DMS 273 (cell line): ENCODE data around the gene SMNDC1.

Experiments used
- DNase-seq: peaks from one replicate; lab custom pipeline; 2025; ENCODE audit not compliant: unreplicated experiment; lab: John Stamatoyannopoulos, UW

The SMNDC1 gene

GRCh38 chr10:110327262-110327914 lies 22.7 kb upstream of the SMNDC1 start:
- no peak for DNase-seq

DNA sequence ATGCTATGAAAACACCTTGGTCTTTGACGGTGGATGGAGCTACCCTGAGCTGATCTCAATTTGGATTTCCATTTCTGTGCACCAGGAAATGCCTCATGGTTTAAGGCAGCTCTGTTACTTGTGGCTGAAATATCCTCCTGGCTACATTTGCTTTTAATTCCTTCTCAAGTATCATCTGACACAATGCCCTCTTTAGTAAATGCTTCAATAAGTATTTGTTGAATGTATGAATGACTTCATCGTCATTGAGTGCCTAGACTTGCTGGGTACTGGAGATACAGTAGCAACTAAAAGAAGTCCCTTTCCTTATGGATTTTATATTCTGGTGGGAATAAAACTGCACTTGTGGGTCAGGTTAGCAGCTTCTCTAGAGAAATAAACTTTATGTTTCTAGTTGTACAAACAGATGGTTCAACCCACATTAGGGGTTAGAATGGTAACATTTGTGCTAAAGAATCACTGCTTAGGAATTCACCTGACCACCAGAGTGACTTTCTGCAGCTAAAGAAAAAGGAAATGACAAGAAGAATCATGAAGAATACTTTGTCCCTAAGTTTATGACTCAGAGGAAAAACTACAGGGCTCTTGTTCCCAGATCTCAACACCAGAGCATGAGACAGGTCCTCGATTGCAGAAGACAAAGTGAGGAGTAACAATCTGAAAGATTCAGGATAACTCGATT lies 21.8 kb upstream of the SMNDC1 start:
- no peak for DNase-seq

DNA sequence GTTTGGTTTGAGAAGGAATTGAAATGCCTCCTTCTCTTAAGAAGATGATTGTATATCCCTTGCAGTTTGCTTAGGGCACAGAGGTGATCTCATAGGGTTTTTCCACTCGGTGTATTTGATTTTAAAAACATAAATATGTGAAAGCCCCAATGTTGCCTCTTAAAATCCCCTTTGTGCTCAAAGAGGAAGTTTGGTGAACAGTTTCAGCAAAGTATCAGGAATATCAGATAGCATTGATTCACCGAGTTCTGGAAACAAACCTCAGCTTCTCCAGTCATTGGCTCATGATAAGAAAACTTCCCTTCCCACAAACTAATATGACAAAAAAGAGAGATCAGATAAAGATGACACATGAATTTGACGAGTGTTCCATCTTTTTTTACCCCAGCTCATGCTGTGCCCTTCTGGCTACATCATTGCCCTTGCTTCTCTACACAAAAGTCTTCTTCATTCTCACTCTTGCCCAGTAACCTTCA lies 20.1 kb upstream of the SMNDC1 start:
- no peak for DNase-seq

- no peak for DNase-seq
Measured at GRCh38 chr10:110324201-110324804, 19.6 kb upstream of the SMNDC1 start.

DNA sequence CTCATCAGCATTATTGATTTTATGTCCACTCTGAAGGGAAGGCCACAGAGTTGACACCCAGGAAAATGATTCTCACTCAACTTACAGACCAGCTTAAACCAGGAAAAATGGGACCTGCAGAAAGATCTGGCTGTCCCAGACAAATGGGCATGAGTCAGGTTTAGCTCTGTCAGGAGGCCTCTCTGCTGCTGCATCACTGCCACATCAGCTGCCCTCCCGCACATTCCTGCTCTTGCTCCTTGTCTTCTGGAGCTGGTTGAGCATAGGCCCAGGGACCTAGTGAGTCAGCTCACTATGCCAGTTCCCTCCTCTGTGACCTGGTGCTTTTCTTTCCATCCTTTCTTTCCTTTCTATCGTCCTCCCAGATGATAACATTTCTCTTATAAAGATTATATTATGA lies 18.8 kb upstream of the SMNDC1 start:
- DNase-seq, result no peak

- DNase-seq, result no peak
Measured at GRCh38 chr10:110321869-110322620, 17.3 kb upstream of the SMNDC1 start.

DNA sequence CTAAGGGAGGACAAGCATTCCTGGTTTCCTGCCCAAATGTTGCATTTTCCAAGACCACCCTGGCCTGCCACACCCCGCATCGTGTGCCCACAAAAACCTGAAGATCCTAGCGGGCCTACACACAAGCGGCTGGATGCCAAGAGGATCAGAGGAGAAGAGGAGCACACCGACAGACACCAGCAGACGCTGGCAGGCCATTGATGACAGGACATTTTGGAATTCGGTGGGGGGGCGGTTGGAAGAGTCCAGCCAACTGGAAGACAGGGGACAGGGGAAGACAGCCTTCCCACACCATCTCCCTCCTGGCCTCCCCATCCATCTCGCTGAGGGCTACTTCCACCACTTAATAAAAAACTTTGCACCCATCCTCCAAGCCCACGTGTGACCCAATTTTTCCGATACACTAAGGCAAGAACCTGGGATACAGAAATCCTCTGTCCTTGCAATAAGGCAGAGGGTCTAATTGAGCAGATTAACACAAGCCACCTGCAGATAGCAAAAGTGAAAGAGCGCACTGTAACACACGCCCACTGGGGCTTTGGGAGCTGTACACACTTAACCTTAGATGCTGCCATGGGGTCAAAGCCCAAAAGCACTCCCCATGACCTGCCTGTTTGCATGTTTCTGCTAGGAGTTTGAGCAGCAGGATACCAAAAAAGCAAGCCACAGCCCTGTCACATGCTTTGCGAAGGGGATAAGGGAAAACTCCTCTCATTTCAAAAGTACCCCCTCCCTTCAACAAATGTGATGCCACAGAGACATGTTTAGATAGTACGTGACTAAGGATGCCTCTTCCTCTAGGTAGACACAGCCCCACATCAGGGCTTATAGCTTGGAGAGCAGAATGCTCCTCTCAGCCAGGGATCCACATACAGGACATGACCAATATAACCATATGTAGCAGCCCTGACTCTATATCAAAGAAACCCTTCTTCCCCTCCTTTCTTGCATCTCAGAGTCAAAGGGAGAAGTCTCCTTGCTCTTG lies 13.4 kb upstream of the SMNDC1 start:
- DNase-seq, result no peak

GRCh38 chr10:110313674-110314073 lies 9.0 kb upstream of the SMNDC1 start:
- no peak for DNase-seq

DNA sequence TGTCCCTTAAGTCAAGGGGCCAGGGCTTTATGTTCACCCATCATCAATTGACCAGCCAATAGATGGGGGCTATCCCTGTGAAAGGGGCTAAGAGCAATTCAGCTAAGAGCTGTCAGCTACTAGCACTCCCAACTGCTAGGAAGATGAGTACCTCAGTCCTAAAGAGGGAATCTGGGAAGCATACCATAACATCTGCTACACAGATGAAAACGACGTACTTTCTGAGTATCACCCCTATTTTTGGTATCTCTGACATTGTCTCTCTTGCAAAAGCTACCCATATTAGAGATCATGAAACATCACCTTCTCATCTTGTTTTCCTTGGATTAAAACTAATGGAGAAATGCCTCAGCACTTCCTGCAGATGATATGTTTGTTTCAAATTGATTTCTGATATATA lies 7.5 kb upstream of the SMNDC1 start:
- DNase-seq, result no peak

GRCh38 chr10:110311357-110311949 lies 6.7 kb upstream of the SMNDC1 start:
- peak; percentile 79 for DNase-seq

GRCh38 chr10:110310741-110311140 lies 6.0 kb upstream of the SMNDC1 start:
- no peak for DNase-seq

DNA sequence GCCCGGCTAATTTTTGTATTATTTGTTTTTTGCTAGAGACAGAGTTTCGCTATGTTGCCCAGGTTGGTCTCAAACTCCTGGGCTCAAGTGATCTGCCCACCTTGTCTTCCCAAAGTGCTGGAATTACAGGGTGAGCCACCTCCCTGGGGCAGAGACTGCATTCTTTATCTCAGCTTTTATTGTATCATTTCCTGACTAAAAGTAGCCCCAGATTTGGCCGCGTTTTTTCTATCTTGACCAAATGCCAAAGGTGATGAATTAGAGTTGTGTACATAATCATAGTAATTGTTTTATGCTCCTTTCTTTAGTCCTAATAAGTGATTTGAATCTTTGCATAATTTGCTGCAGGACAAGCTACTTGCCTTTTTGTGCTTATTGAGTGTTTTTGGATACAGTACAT lies 3.1 kb upstream of the SMNDC1 start:
- no peak for DNase-seq

GRCh38 chr10:110306452-110306768 lies 1.7 kb upstream of the SMNDC1 start:
- DNase-seq, result no peak

DNA sequence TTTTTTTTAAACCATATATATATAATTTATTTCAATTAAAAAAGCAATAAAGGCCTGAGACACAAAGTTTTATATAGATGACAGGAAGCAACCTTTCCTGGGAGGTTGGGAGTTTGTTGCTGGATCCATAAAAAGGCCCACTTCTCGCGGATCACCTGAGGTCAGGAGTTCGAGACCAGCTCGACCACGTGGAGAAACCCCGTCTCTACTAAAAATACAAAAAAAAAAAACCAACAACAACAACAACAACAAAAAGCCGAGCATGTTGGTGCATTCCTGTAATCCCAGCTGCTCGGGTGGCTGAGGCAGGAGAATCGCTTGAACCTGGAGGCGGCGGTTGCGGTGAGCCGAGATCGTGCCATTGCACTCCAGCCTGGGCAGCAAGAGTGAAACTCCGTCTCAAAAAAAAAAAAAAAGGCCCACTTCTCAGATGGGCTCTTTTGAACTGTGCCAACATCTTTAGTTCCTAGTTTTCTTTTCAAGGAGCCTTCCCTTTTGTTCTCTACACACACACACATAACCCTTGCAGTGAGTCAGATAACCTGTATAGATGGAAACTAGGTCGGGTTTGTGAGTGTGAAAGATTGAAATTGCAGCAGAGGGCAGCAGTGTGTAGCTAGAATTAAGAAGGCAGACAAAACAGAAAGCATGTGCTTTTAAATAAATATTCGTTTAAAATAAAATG lies 1.2 kb upstream of the SMNDC1 start:
- DNase-seq, result peak; percentile 74

DNA sequence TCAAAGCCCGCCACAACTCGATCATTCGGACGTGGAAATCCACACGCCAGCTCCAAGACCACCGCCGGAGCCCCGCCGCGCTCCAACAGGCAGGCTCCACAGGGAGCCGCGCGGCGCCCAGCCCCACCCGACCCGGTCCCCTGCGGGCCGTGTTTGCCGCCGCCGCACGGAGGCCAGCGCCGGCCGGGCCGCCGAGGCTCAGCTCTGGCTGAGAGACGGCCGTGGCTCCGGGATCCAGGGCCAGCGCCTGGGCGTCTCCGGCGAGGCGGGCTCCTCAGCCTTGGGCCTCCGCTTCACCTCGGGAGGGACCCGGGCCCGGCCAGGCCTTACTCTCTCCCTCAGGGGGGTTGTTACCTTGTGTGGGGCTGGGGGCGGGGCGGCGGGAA lies 333 bp downstream of the SMNDC1 start:
- DNase-seq, result peak; percentile 58

GRCh38 chr10:110303681-110304080 lies 1.0 kb downstream of the SMNDC1 start:
- DNase-seq, result no peak

GRCh38 chr10:110300486-110300986 lies 4.2 kb downstream of the SMNDC1 start:
- peak; percentile 50 for DNase-seq

DNA sequence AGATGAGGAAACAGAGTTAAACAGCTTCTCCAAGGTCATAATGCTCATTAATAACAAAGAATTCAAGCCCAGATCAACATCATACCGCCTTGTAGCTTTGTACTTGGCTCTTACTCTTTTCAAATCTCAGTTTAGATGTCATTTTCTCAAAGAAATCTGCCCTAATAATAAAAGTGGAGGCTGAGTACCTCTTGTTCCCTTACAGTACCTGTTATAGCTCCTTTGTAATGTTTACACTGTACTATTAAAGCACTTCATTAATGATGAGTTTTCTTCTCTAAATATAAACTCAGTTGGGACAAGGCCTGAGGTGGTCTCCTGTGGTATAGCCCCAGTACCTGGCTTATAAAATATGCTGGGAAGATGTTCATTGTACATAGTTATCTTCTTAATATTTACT lies 7.8 kb downstream of the SMNDC1 start:
- DNase-seq, result no peak

DNA sequence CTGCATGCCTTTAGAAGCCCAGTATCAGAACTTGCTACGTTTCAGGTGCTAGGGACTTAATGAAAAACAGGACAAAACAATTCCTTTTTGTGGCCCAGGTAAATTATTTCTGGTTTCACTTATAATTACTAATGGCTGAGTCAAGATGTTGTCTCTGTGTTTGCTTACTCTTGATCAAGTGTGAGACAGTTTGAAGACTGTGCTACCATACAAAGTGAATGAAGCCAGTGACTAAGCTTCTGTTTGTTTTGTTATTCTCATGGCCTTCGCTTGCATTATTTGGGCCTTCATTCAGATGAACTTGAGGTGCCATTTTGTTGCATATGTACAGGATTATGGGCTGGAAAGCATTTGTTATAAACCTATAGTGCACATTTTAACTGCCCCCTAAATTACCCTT lies 17.9 kb downstream of the SMNDC1 start:
- no peak for DNase-seq

- no peak for DNase-seq
Measured at GRCh38 chr10:110285501-110285900, 19.2 kb downstream of the SMNDC1 start.
